LNCAP (cell line): Measurements from ENCODE around the gene TMEM131.

Experiments used
- CTCF ChIP-seq: fragments of 450-650 bp; IDR thresholded peaks from 2 replicates; pipeline ENCODE4 v1.5.1; 2017; ENCODE audit warnings: mild to moderate bottlenecking

Gene TMEM131

GRCh38 chr2:97758131-97758705 lies 237.5 kb downstream of the TMEM131 start:
- no peak for TF ChIP-seq CTCF

GRCh38 chr2:97757062-97757461 lies 238.7 kb downstream of the TMEM131 start:
- TF ChIP-seq CTCF: no peak

GRCh38 chr2:97755491-97755890 lies 240.3 kb downstream of the TMEM131 start:
- TF ChIP-seq CTCF: no peak

GRCh38 chr2:97754690-97755346 lies 240.9 kb downstream of the TMEM131 start:
- TF ChIP-seq CTCF: no peak

GRCh38 chr2:97752342-97753334 lies 243.1 kb downstream of the TMEM131 start:
- no peak for TF ChIP-seq CTCF

- no peak for TF ChIP-seq CTCF
Measured at GRCh38 chr2:97751752-97752151, 244.0 kb downstream of the TMEM131 start.

GRCh38 chr2:97750017-97750416 lies 245.7 kb downstream of the TMEM131 start:
- no peak for TF ChIP-seq CTCF
